ENCODE measurements around the gene RNF20. TPM values are rescaled to one million over a fixed set of nuclear protein-coding genes. Genes with fewer than 3 reads are reported as not detected.

Gene RNF20
- total and polyA plus RNA-seq, 10 of the 15 experiments (the other 5 are each of a cell fraction or from before 2014, with no cell fraction given) = 7.5 to 38.9 (median 26.7) TPM

- POLR2A ChIA-PET = no interaction called here
- H3K4me2 ChIP-seq (ENCODE audit: control insufficient read depth, insufficient read depth) = no peak overlapping the region
- TF ChIP-seq ZNF274 (IDR thresholded peaks at IDR 0.05; ENCODE audit: insufficient read depth, insufficient read length) = no peak
- no peak for TF ChIP-seq REST (IDR thresholded peaks at IDR 0.05; ENCODE audit: low read depth, low read length)
- TF ChIP-seq RFX5 (IDR thresholded peaks at IDR 0.05; ENCODE audit: low read depth, low read length) = no peak
- TF ChIP-seq ETV6 (conservative IDR thresholded peaks at IDR 0.05 in 1 of 2, IDR thresholded peaks at IDR 0.05 in 1 of 2; ENCODE audit: borderline replicate concordance in 1 of 2, low read depth in 1 of 2) = no peak
- TF ChIP-seq CREM (IDR thresholded peaks at IDR 0.05; ENCODE audit: low read depth) = no peak
- no peak for TF ChIP-seq NFYA (IDR thresholded peaks at IDR 0.05; ENCODE audit: borderline replicate concordance, low read depth, low read length)
- TF ChIP-seq HCFC1 (IDR thresholded peaks at IDR 0.05; ENCODE audit: low read length) = no peak
- no peak for TF ChIP-seq RUNX3 (IDR thresholded peaks at IDR 0.05; ENCODE audit: low read length)
- TF ChIP-seq GATAD2B (conservative IDR thresholded peaks at IDR 0.05; ENCODE audit: low read depth) = no peak
- no peak for TF ChIP-seq WRNIP1 (IDR thresholded peaks at IDR 0.05; ENCODE audit: borderline replicate concordance, low read depth, low read length)
- H2AFZ ChIP-seq (ENCODE audit: control insufficient read depth, low read depth, low read length) = no peak overlapping the region
- no peaks in the 10 kb centered on the region for H3K36me3 ChIP-seq (ENCODE audit: control insufficient read depth in 2 of 2, insufficient read depth in 2 of 2, low read length in 1 of 2)
- no peak overlapping the region for H3K9ac ChIP-seq (ENCODE audit: control insufficient read depth, insufficient read depth, low read length)
- WGBS (ENCODE audit: insufficient coverage, insufficient replicate concordance, low lambda C conversion rate, missing lambda C conversion rate) = 36% methylated on average over 9 of the region's 9 CpGs
- ATAC-seq = no peak
- no peak overlapping the region for H3K4me3 ChIP-seq
- SMC1A ChIA-PET (ENCODE audit: uncharacterized antibody, unreplicated experiment) = no interaction called here
- H3K79me2 ChIP-seq (ENCODE audit: control insufficient read depth, insufficient read depth, low read length) = no peaks in the 10 kb centered on the region
- RAD21 ChIA-PET (ENCODE audit: unreplicated experiment) = no interaction called here
- FAIRE-seq = no peak
- no peaks in the 10 kb centered on the region for H3K9me3 ChIP-seq (replicated peaks; ENCODE audit: control insufficient read depth, insufficient read depth, low read length)
- H3K27ac ChIP-seq (ENCODE audit: control insufficient read depth, insufficient read depth) = no peak overlapping the region
- intact Hi-C loops (cut with micrococcal nuclease; ENCODE audit: unreplicated experiment) (no loop called here), in situ Hi-C loops (cut with MboI) (no loop called here)
- no peaks in the 10 kb centered on the region for H4K20me1 ChIP-seq (ENCODE audit: control insufficient read depth, insufficient read depth)
- CTCF ChIA-PET = interaction anchor here (1.5 to 1.9 kb wide), 2 partner anchors 14 to 28 kb away, joined by 3 to 5 read pairs; no protein-coding TSS in a partner anchor
- H3K4me1 ChIP-seq (ENCODE audit: control insufficient read depth, insufficient read depth, low read length) = no peaks in the 10 kb centered on the region
- no peak for DNase-seq (ENCODE audit: low read depth, low spot score)
- BruUV-seq (replicated peaks) = no TSS peak
- H3K27me3 ChIP-seq (replicated peaks in 1 of 2; ENCODE audit: control insufficient read depth in 2 of 2, insufficient read depth in 2 of 2, low read length in 1 of 2) = peaks cover 0 to 6% of the 10 kb centered on the region in 2 experiments; a peak in 2 of 4 replicates
These were observed 46.2 kb upstream of the RNF20 start for GRCh38 chr9:101487443-101487840.

Measured in GM12878 (cell line).